Fibroblast of skin of back (primary cell): ENCODE measurements around the gene SLC25A10. TPM values are rescaled to one million over a fixed set of nuclear protein-coding genes. Genes with fewer than 3 reads are reported as not detected.
A peak's percentile ranks its signal among the peaks of the same experiment; 100 is the strongest.

Experiments used
- DNase-seq: peaks from one replicate; pipeline ENCODE4 v3.0.0-alpha.2; 2013
- polyA plus RNA-seq, 2 experiments: library from polyadenylated mRNA; unstranded; fragments of 120-200 nt; gene quantifications; one replicate each; pipeline ENCODE4 v1.2.1, GENCODE V29; 2013; ENCODE audit not compliant: insufficient read length in 2 of 2

SLC25A10 gene
- 15.3 TPM for polyA plus RNA-seq (2013, experiment 1 of 2; ENCODE audit: insufficient read length)
- 2.9 TPM for polyA plus RNA-seq (2013, experiment 2 of 2; ENCODE audit: insufficient read length)

- DNase-seq: peak; percentile 72
Observed at GRCh38 chr17:81711814-81712467, at the start of gene SLC25A10. Gene SLC25A10, plus strand, starts transcription at chr17:81712284. Its CDS starts 143 bp downstream, at chr17:81712427.

- DNase-seq: no peak
Observed at GRCh38 chr17:81664051-81664470, 48.0 kb upstream of the SLC25A10 start.

- DNase-seq: peak; percentile 29
Observed at GRCh38 chr17:81665205-81666091, 46.6 kb upstream of the SLC25A10 start.

GRCh38 chr17:81666092-81666341 lies 46.1 kb upstream of the SLC25A10 start:
- peak; percentile 43 for DNase-seq

GRCh38 chr17:81666342-81667191 lies 45.5 kb upstream of the SLC25A10 start, which contains the start of the genes CCDC137 and OXLD1:
Gene CCDC137, plus strand, starts transcription at chr17:81666737. Its CDS starts 30 bp downstream, at chr17:81666767.
Gene OXLD1, minus strand, starts transcription at chr17:81666605. Its CDS starts 28 bp downstream, at chr17:81666577.
- DNase-seq: peak; percentile 97

- DNase-seq: no peak
Observed at GRCh38 chr17:81667754-81668153, 44.3 kb upstream of the SLC25A10 start.

GRCh38 chr17:81672504-81672903 lies 39.6 kb upstream of the SLC25A10 start:
- no peak for DNase-seq

- DNase-seq: no peak
Observed at GRCh38 chr17:81672954-81673353, 39.1 kb upstream of the SLC25A10 start.

- DNase-seq: no peak
Observed at GRCh38 chr17:81673561-81674258, 38.4 kb upstream of the SLC25A10 start.

GRCh38 chr17:81675515-81676221 lies 36.4 kb upstream of the SLC25A10 start:
- peak; percentile 35 for DNase-seq

- no peak for DNase-seq
Observed at GRCh38 chr17:81676906-81677305, 35.2 kb upstream of the SLC25A10 start.

- no peak for DNase-seq
Observed at GRCh38 chr17:81680150-81680549, 31.9 kb upstream of the SLC25A10 start.

GRCh38 chr17:81681672-81682071 lies 30.4 kb upstream of the SLC25A10 start:
- DNase-seq: no peak

GRCh38 chr17:81682565-81683207 lies 29.4 kb upstream of the SLC25A10 start:
- peak; percentile 9 for DNase-seq

- no peak for DNase-seq
Observed at GRCh38 chr17:81683208-81683583, 28.9 kb upstream of the SLC25A10 start.

GRCh38 chr17:81683584-81684441 lies 28.3 kb upstream of the SLC25A10 start, which contains the start of the genes ARL16 and HGS:
Gene ARL16, minus strand, starts transcription at chr17:81683797. Its CDS starts 44 bp downstream, at chr17:81683753.
Gene HGS, plus strand, starts transcription at chr17:81684011. Its CDS starts 56 bp downstream, at chr17:81684067.
- peak; percentile 99 for DNase-seq

GRCh38 chr17:81684442-81684911 lies 27.6 kb upstream of the SLC25A10 start:
- DNase-seq: peak; percentile 85

GRCh38 chr17:81685108-81685507 lies 27.0 kb upstream of the SLC25A10 start:
- DNase-seq: peak; percentile 73

GRCh38 chr17:81686614-81687013 lies 25.5 kb upstream of the SLC25A10 start:
- DNase-seq: no peak
